AG09319 (cell line): ENCODE measurements around the gene NDST1.
A peak's percentile ranks its signal among the peaks of the same experiment; 100 is the strongest.

Experiments used
- DNase-seq: peaks from one replicate; pipeline ENCODE4 v3.0.0-alpha.2; 2010; ENCODE audit warnings: low read depth; ENCODE audit errors: extremely low read depth
- CTCF ChIP-seq: IDR thresholded peaks from 2 replicates; pipeline ENCODE4 v1.5.1; 2011; ENCODE audit warnings: low read depth, mild to moderate bottlenecking, inconsistent platforms, low read length, moderate library complexity

NDST1 gene

GRCh38 chr5:150561571-150562275 lies 53.8 kb downstream of the NDST1 start:
- no peak for DNase-seq
- TF ChIP-seq CTCF, result no peak

- peak; percentile 46 for TF ChIP-seq CTCF
- no peak for DNase-seq
These were observed 54.9 kb downstream of the NDST1 start for GRCh38 chr5:150562832-150563231.

- no peak for DNase-seq
- no peak for TF ChIP-seq CTCF
These were observed 57.9 kb downstream of the NDST1 start for GRCh38 chr5:150565868-150566267.

- DNase-seq, result peak; percentile 74
- TF ChIP-seq CTCF, result no peak
These were observed 59.2 kb downstream of the NDST1 start for GRCh38 chr5:150567031-150567717.

- TF ChIP-seq CTCF, result no peak
These were observed 60.7 kb downstream of the NDST1 start for GRCh38 chr5:150568663-150569062.

GRCh38 chr5:150570333-150570732 lies 62.4 kb downstream of the NDST1 start:
- DNase-seq, result no peak
- TF ChIP-seq CTCF, result no peak

More at GRCh38 chr5:150568663-150569062, 60.7 kb downstream of the NDST1 start:
- no peak for DNase-seq

GRCh38 chr5:150571836-150572235 lies 63.9 kb downstream of the NDST1 start:
- no peak for DNase-seq
- TF ChIP-seq CTCF, result no peak
